ENCODE results near the gene LYG1.
A peak's percentile ranks its signal among the peaks of the same experiment; 100 is the strongest.

Gene LYG1

GRCh38 chr2:99242151-99242550 lies 58.8 kb downstream of the LYG1 start:
- peaks cover 0 to 1% of the 10 kb centered on the region in 2 donors for H3K36me3 Mint-ChIP-seq
- no peak overlapping the region for H3K27ac Mint-ChIP-seq
- H3K4me3 Mint-ChIP-seq: no peak overlapping the region
- DNase-seq: no peak
- peaks cover 0 to 4% of the 10 kb centered on the region in 2 donors for H3K4me1 Mint-ChIP-seq
- no peak for ATAC-seq (replicated peaks)
- H3K27me3 Mint-ChIP-seq: no peaks in the 10 kb centered on the region
- H3K9me3 Mint-ChIP-seq: no peaks in the 10 kb centered on the region

GRCh38 chr2:99240431-99240830 lies 60.6 kb downstream of the LYG1 start:
- no peak overlapping the region for H3K27ac Mint-ChIP-seq
- H3K27me3 Mint-ChIP-seq: no peaks in the 10 kb centered on the region
- peaks cover 0 to 1% of the 10 kb centered on the region in 2 donors for H3K9me3 Mint-ChIP-seq
- peak; percentile 46 to 77 for ATAC-seq (replicated peaks)
- H3K4me3 Mint-ChIP-seq: no peak overlapping the region
- no peak for DNase-seq
- peaks cover 0 to 4% of the 10 kb centered on the region in 2 donors for H3K4me1 Mint-ChIP-seq
- no peaks in the 10 kb centered on the region for H3K36me3 Mint-ChIP-seq

GRCh38 chr2:99238599-99238998 lies 62.4 kb downstream of the LYG1 start:
- no peak for DNase-seq
- no peak overlapping the region for H3K27ac Mint-ChIP-seq
- no peaks in the 10 kb centered on the region for H3K36me3 Mint-ChIP-seq
- ATAC-seq (replicated peaks): no peak
- H3K9me3 Mint-ChIP-seq: peaks cover 3 to 9% of the 10 kb centered on the region in 2 donors
- peaks cover 0 to 4% of the 10 kb centered on the region in 2 donors for H3K4me1 Mint-ChIP-seq
- H3K27me3 Mint-ChIP-seq: no peaks in the 10 kb centered on the region
- no peak overlapping the region for H3K4me3 Mint-ChIP-seq

Measured in stimulated activated naive B cell treated with anti-CD40 and anti-IgM and Interleukin-4, amounts not matched to agents 10 μg/mL and 1 μg/mL and 100 μg/mL, for 72 hours (primary cell).